ENCODE measurements around the gene PPP2R5C.
A peak's percentile ranks its signal among the peaks of the same experiment; 100 is the strongest.

The PPP2R5C gene

DNA sequence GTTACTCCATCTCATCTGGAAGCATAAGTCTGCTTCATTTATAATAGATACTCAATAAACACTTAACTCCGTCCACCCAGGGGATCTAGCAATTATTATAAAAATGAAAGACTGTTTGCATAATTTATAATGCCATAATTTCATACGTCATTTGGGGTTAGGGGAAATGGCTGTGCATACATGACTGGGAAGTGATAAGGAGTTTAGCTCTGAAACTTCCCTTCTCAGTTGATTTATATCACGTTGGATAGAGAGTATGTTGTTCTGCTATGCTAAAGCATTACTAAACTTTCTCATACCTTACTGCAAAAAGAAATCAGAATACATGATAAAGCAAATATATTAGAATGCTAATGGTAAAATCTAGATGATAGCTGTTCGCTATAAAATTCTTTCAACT lies 112.5 kb downstream of the PPP2R5C start:
- DNase-seq: peak; percentile 13

GRCh38 chr14:101875041-101875726 lies 113.7 kb downstream of the PPP2R5C start:
- DNase-seq: no peak

DNA sequence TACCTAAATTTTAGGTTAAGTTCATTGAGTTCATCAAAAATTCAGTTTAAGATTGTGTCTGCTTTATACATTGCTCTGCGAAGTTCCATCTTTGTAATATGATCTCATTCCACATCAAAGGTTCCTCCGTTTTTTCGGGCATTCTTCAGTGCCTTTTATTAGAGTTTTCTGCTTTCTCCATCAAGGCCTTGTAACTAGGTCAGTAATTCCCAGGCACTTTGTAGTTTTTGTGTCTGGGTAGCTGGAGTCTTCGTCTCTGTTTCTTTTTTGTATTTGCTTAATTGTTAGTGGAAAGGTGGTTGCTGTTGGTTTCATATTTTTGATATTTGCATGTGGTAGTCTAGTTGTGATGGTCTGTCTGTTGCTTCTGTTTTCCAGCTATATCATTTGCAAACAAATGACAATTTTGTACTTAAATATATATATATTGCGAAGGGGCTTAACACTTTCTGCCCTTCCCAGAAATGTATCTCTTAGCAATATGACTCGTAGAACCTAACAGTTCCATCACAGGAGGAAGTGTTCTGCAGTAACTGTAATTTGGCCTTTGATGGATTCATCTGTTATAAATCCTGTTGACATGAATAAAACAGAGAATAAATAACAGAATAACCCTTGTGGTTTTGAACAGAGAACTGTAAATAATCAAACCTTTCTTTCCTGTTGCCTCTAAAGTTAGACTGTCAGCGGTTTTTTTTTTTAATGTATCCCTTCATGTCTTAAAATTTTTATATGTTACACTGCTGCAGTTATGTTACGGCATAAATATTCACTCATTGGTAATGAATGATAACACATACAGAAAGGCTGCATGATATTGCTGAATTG lies 114.4 kb downstream of the PPP2R5C start:
- peak; percentile 46 for DNase-seq

- DNase-seq: peak; percentile 99
Measured at GRCh38 chr14:101876555-101876938, 115.0 kb downstream of the PPP2R5C start.

DNA sequence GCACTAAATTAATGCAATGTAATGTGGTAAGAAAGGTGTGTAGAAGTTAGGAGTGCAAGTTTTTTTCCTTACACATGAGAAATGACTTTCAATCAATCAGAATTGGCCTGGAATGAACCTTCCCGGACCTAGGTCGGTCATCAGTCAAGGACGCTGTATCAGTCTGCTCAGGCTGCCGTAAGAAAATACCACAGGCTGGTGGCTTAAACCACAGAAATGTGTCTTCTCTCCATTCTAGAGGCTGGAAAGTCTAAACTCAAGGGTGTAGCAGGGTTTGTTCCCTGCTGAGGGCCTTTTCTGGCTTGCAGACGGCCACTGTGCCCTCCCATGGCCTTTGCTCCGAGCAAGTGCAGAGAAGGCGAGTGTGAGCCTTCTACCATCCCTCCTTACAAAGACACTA lies 116.3 kb downstream of the PPP2R5C start:
- peak; percentile 24 for DNase-seq

DNA sequence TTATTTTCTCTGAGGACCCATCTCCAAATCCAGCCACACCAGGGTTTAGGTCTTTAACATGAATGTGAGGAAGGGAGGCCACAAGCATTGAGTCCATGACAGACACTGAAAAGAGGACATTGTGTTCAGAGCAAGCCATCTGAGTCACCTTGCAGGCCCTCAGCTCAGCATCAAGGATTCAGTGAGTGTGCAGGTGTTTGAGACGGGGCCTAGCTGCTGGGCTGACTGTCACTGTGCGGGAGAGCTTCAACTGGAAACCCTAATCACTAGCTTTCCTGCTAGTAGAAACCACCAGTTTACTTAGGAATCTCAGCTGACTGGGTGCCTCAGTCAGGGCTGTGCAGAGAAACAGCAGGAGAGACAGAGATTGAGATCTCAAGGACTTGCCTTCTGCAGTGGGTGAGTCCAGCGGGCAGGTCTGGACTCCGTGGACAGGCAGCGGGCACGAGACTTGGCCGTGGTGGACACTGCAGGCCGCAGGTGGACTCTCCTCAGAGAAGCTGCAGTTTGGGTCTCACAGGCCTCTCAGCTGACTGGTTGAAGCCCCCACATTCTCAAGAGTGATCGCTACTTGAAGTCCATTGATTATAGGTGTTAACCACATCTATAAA lies 116.8 kb downstream of the PPP2R5C start:
- DNase-seq: no peak

DNA sequence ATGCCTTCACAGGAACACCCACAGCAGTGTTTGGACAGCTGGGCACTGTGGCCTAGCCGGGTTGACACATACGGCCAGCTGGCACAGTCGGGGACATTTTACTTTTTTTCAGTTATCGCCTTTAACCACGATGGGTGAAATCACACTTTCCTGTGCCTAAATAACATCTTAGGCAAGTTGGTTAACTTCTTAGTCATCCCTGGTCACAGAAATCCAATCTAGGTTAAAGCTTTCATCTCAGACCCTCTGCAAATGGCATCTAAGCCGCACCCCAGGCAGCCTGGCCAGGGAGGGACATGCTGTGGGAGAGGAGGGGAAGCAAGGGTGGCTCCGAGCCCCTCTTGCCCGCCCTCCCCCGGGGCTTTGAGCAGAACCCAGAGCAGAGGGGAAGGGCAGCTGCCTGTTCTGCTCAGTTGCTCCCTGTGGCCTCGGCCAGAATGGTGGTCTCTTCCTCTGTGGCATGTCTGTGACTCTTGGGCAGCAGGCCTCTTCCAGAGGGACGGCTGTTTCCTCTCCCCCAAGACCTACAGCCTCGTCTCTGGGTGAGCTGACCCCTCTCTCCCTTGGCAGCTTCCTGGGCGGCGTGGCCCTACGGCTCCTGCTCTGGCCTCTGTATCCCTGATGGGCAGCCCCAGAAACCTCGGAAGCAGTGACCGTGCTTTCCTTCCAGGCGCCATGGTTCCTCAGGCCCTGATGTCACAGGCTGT lies 117.5 kb downstream of the PPP2R5C start:
- peak; percentile 79 for DNase-seq

GRCh38 chr14:101879529-101880336 lies 118.2 kb downstream of the PPP2R5C start:
- DNase-seq: no peak

DNA sequence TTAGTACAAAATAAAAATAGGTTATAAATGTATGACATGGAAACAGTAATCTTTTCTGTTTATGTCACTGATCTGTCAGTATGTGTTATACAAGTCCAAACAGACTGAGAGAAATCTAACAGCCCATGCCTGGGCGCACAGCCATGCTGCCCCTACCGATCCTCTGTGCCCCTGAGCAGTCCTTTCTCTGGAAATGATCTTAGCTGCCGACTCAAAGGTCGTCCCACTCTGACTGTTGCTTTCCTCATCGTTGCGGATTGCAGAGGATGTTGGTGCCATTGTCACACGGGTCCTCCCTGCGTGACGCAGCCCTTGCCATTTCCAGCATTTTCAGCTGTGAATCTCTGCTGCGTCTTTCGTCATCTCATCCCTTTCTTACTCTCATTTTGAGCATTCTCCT lies 119.9 kb downstream of the PPP2R5C start:
- no peak for DNase-seq

- DNase-seq: no peak
Measured at GRCh38 chr14:101882141-101882935, 120.8 kb downstream of the PPP2R5C start.

DNA sequence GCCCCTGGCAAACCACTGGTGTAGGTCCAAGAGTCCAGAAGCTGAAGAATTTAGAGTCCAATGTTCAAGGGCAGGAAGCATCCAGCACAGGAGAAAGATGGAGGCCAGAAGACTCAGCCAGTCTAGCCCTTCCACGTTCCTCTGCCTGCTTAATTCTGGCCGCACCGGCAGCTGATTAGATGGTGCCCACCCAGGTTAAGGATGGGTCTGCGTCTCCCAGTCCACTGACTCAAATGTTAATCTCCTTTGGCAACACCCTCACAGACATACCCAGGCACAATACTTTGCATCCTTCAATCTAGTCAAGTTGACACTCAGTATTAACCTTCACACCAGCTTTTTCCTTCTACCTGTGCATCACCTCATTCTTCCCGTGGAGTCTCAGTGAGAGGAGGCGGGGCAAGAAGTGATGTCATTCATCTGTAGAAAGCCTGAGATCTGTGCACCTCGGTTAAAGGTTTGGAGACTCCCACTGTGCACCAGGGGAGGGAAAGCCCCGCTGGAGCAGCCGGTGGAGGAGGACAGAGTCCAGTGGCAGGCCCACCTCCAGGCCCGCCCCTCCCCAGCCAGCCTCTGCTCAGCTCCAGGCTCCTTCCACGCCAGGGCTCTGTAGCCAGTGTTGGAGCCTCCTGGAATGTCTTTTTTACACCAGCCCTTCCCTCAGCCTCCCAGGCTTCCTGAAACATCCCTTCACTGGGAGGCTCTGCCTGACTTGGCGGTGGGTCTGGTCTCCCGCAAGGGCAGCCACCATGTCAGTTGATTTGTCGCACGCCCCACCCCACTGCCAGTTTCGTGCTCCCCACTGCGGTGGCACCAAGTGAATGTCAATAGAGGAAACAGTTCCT lies 122.8 kb downstream of the PPP2R5C start:
- no peak for DNase-seq

DNA sequence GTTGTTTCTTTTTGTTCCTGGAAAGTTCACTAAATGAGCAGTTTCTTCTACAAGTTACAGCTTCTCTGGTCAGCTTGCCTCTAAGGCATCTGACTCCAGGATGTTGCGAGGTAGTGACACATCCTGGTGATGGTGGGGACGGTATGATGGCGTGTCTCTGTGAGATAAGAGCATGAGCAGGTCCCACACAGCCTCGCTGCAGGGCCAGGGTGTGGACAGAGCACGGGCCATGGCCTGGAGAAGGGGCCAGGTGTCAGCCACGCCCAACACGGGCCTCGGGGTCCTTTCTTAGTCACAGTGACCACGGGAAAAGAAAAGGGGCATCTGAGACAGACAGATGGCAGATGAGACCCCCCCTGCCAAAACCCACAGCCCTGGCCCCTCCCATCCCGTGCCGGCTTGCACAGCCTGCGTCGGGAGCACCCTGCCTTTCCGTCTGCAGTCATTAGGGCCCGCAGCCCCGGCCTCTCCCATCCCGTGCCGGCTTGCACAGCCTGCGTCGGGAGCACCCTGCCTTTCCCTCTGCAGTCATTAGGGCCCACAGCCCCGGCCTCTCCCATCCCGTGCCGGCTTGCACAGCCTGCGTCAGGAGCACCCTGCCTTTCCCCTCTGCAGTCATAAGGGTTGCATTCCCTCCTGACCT lies 123.5 kb downstream of the PPP2R5C start:
- no peak for DNase-seq

- DNase-seq: no peak
Measured at GRCh38 chr14:101887219-101887618, 125.7 kb downstream of the PPP2R5C start.

DNA sequence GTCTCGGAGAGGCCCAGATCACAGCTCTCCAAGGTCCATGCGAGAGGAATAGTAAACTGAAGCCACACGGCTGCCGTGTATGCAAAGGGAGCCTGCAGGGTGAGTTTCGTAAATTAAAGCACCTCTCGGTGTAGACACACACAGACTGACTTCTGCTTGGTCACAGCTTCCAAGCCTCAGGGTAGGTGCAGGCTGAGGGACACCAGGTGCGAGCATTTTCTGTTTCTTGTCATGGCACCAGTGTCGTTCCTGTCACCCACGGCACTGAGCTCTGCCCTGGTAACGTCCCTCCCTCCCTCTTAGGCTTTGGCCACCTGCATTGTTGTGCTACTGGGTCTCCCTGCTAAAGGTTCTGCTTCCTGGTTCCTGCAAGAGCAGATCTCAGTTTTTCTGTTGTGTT lies 126.7 kb downstream of the PPP2R5C start:
- no peak for DNase-seq

- no peak for DNase-seq
Measured at GRCh38 chr14:101889366-101889765, 127.9 kb downstream of the PPP2R5C start.

GRCh38 chr14:101889898-101890297 lies 128.4 kb downstream of the PPP2R5C start:
- peak; percentile 3 for DNase-seq

GRCh38 chr14:101891471-101891870 lies 130.0 kb downstream of the PPP2R5C start:
- DNase-seq: no peak

DNA sequence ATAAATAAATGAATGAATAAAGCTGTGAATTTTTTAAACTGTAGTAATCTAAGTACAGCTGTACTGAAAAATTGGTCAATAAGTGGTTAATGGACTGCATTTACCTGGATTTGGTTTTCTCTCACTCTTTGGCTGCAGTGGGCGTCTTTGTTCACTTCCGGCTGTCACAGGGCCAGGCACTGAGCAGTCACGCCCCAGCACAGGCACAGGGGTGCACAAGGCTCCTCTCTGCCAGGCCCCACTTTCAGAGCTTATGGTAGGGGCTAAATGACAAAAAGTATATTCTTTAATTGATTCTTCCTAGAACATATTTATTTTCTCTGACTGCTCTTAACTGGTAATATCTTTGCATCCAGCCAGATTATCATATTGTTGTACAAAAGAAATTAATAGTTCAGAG lies 132.2 kb downstream of the PPP2R5C start:
- no peak for DNase-seq

DNA sequence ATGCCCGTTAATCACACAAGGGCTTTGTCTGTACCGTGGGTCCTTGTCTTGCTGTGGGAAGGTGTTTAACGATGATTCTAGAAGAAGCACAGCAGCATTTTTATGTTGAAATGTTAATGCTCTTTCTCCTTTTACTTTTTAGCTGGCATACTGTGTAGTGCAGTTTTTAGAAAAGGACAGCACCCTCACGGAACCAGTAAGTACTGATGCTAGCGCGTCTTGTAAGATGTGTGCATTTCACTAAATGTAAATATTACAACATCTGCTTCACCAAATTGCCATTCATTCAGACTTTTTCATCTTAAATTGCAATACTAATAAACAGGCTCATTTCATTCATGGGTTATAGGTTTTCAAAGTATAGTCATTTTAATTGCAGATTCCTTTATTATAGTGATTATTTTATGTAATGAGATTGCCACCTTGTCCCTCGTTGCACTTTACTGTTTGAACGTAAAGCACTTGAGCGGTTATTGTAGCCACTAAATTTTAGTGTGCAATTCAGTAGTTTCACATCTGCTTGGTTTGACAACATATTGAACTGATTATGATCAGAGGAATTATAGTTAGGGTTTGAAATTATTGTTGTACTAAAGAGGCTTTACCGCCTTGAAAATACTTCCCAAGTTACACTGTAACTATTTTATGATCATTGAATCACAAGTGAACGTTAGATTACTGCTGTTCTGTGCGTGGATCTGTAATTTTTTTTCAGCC lies 133.0 kb downstream of the PPP2R5C start:
- no peak for DNase-seq

Measured in MV-4-11 (cell line).